ENCODE measurements around the gene EMD.

Gene EMD

GRCh38 chrX:154375156-154375504 lies 4.0 kb upstream of the EMD start:
- TF ChIP-seq CTCF (conservative IDR thresholded peaks at IDR 0.05; ENCODE audit: low read length) (no peak), EZH2phosphoT487 (IDR thresholded peaks at IDR 0.05; ENCODE audit: borderline replicate concordance) (no peak)
- Histone ChIP-seq H3K79me2 (ENCODE audit: insufficient read depth, low read length) (peaks cover 19% of the 10 kb centered on the region), H4K20me1 (ENCODE audit: insufficient read depth, low read length, poor library complexity, severe bottlenecking) (no peaks in the 10 kb centered on the region), H3K9ac (ENCODE audit: low read depth, low read length, poor library complexity, severe bottlenecking) (no peak overlapping the region), H3K9me3 (ENCODE audit: insufficient read depth, low read depth, low read length) (no peaks in the 10 kb centered on the region), H3K4me3 (ENCODE audit: low read length, poor library complexity, severe bottlenecking) (no peak overlapping the region), H3K4me2 (ENCODE audit: low read depth, low read length, poor library complexity, severe bottlenecking) (no peak overlapping the region), H3K36me3 (ENCODE audit: insufficient read depth, low read length) (no peaks in the 10 kb centered on the region), H3F3A (ENCODE audit: low read depth) (no peaks in the 10 kb centered on the region), H3K4me1 (ENCODE audit: insufficient read depth, low read length, poor library complexity, severe bottlenecking) (peaks cover 10% of the 10 kb centered on the region), H2AFZ (ENCODE audit: low read length) (no peak overlapping the region), H3K27me3 (ENCODE audit: insufficient read depth, low read length, poor library complexity, severe bottlenecking) (no peaks in the 10 kb centered on the region), H3K9me2 (replicated peaks; ENCODE audit: low read depth, low read length) (no peaks in the 10 kb centered on the region)

GRCh38 chrX:154376774-154377173 lies 2.3 kb upstream of the EMD start:
- no peak overlapping the region for H2AFZ ChIP-seq (ENCODE audit: low read length)

GRCh38 chrX:154378059-154378798 lies 866 bp upstream of the EMD start:
- Histone ChIP-seq H3K79me2 (ENCODE audit: insufficient read depth, low read length) (peaks cover 18% of the 10 kb centered on the region; the same call in 1 of the 2 replicates), H3K4me1 (ENCODE audit: insufficient read depth, low read length, poor library complexity, severe bottlenecking) (peaks cover 6% of the 10 kb centered on the region), H3K9me2 (replicated peaks; ENCODE audit: low read depth, low read length) (no peaks in the 10 kb centered on the region), H3K9me3 (ENCODE audit: insufficient read depth, low read depth, low read length) (no peaks in the 10 kb centered on the region), H3K4me2 (ENCODE audit: low read depth, low read length, poor library complexity, severe bottlenecking) (peak overlapping the region; percentile 81), H3F3A (ENCODE audit: low read depth) (no peaks in the 10 kb centered on the region), H2AFZ (ENCODE audit: low read length) (0 out of 2 replicates have a peak overlapping the region, but pooled peaks have one; percentile 43), H3K27me3 (ENCODE audit: insufficient read depth, low read length, poor library complexity, severe bottlenecking) (no peaks in the 10 kb centered on the region), H3K9ac (ENCODE audit: low read depth, low read length, poor library complexity, severe bottlenecking) (peak overlapping the region; percentile 89), H3K4me3 (ENCODE audit: low read length, poor library complexity, severe bottlenecking) (peak overlapping the region; percentile 76), H4K20me1 (ENCODE audit: insufficient read depth, low read length, poor library complexity, severe bottlenecking) (peaks cover 4% of the 10 kb centered on the region), H3K36me3 (ENCODE audit: insufficient read depth, low read length) (no peaks in the 10 kb centered on the region)
- TF ChIP-seq EZH2phosphoT487 (IDR thresholded peaks at IDR 0.05; ENCODE audit: borderline replicate concordance): no peak
- no peak for TF ChIP-seq CTCF (conservative IDR thresholded peaks at IDR 0.05; ENCODE audit: low read length)

More at GRCh38 chrX:154376774-154377173, 2.3 kb upstream of the EMD start:
- peaks cover 16% of the 10 kb centered on the region for H3K4me1 ChIP-seq (ENCODE audit: insufficient read depth, low read length, poor library complexity, severe bottlenecking)
- H3K27me3 ChIP-seq (ENCODE audit: insufficient read depth, low read length, poor library complexity, severe bottlenecking): no peaks in the 10 kb centered on the region
- H4K20me1 ChIP-seq (ENCODE audit: insufficient read depth, low read length, poor library complexity, severe bottlenecking): peaks cover 4% of the 10 kb centered on the region
- no peaks in the 10 kb centered on the region for H3K9me3 ChIP-seq (ENCODE audit: insufficient read depth, low read depth, low read length)
- H3K4me3 ChIP-seq (ENCODE audit: low read length, poor library complexity, severe bottlenecking): peak overlapping the region; percentile 76
- no peak overlapping the region for H3K9ac ChIP-seq (ENCODE audit: low read depth, low read length, poor library complexity, severe bottlenecking)
- H3K4me2 ChIP-seq (ENCODE audit: low read depth, low read length, poor library complexity, severe bottlenecking): no peak overlapping the region
- no peaks in the 10 kb centered on the region for H3K36me3 ChIP-seq (ENCODE audit: insufficient read depth, low read length)
- no peaks in the 10 kb centered on the region for H3K9me2 ChIP-seq (replicated peaks; ENCODE audit: low read depth, low read length)
- H3K79me2 ChIP-seq (ENCODE audit: insufficient read depth, low read length): peaks cover 18% of the 10 kb centered on the region; the same call in 1 of the 2 replicates
- no peaks in the 10 kb centered on the region for H3F3A ChIP-seq (ENCODE audit: low read depth)
- TF ChIP-seq CTCF (conservative IDR thresholded peaks at IDR 0.05; ENCODE audit: low read length): no peak
- TF ChIP-seq EZH2phosphoT487 (IDR thresholded peaks at IDR 0.05; ENCODE audit: borderline replicate concordance): no peak
